HG03196 (cell line): ENCODE measurements around the gene KIFAP3.
A peak's percentile ranks its signal among the peaks of the same experiment; 100 is the strongest.
"Not testable (repeated sequence)": the region's sequence is repeated elsewhere in the genome, so short reads cannot be mapped to it uniquely, and the experiment has no call there.

Experiments
- ATAC-seq: cut with Tn5 transposase; IDR thresholded peaks from one replicate; pipeline ENCODE4 v1.9.1; 2021; ENCODE audit not compliant: unreplicated experiment

Gene KIFAP3

DNA sequence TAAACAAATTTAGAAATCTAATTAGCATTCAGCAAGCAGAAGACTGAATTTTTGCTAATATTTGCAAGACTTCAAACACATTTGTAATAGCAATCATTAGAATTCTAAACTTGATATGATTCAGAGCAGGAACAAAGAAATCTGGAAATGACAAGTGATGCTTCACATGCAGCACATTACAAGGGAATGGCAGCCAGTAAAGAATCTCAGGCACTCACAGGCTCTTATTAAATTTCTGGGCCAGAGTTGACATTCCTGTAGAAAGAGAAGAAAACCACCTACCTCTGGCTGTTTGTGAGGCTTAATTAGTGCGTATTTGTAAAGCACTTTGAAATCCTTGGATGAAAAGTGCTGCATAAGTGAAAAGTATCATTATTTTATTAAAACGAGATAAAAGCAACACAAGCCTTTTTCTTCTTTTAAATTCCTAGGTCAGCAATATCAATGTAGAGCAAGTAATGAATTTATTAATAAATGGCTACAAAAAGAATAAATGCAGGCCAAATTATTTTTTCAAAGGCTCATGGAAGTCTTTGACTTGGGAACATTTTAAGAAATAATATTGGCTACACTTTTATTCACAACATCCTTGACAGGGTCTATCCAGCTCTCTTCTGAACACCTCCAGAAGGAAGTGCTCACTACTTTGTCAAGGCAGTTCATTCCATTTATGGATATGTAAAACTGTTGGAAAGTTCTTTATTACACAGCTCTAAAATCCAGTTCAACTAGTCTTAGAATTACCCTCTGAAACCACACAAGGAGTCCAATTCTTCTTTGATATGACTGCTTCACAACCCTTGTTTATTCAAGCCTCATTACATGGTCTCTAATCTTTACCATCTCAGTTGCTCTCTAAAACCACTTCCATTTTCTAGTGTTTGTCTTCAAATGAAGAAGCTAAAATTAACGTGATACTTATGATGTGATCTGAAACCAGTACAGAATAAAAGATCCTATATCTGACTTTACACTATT is 148.7 kb downstream of the KIFAP3 start:
- no peak for ATAC-seq

DNA sequence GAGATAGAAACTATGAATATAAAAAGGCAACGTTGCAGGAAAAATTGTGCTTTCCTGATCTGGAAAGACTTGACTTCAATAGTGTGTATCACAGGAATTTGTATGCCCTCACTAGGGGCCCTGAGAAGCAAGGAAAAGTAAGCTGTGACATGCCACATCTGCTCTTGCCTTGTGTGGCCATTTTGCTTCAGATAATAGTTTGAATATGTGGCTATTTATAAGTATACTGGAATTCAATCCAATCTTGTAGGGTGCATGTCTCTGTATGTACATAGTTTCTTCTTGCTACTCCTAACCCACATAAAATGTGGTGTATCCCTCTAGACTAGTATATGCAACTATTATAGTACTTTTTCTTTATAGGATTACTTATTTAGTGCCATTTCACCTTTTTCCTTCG is 149.7 kb downstream of the KIFAP3 start:
- no peak for ATAC-seq

DNA sequence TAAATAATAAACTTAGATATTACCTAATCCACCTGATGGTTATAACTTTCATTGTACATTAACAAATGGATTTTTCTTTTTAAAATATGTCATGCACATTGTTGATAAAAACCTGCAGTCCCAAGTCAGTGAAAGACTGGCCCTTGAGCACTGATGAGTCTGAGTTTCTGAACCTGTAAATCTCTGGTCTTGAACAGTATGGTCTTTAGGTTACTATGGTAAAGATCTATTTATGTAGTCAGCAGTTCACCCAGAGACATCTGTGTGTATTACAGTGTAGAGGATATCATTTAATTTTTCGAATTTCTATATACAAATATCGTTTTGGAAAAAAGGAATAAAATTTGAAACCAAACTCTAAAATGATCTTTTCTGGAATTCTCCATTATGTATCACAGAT is 150.4 kb downstream of the KIFAP3 start:
- no peak for ATAC-seq

DNA sequence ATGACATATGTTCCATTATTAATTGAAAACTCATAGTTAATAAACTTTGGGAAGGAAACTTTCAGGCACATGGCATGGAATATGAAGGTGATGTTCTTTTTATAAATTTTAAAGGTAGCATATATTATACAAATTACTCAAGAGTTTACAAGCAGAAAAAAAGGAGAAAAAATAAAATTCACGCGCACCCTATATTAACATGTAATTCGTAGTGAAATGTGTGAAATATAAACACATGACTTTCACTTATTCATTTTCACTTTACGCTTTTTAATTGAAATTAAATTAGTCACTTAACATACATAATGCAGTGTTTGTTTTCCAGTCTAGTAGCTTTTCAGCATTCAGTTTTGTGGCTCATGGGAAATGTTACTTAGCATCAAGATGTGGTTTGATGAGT is 153.4 kb downstream of the KIFAP3 start:
- ATAC-seq, result no peak

DNA sequence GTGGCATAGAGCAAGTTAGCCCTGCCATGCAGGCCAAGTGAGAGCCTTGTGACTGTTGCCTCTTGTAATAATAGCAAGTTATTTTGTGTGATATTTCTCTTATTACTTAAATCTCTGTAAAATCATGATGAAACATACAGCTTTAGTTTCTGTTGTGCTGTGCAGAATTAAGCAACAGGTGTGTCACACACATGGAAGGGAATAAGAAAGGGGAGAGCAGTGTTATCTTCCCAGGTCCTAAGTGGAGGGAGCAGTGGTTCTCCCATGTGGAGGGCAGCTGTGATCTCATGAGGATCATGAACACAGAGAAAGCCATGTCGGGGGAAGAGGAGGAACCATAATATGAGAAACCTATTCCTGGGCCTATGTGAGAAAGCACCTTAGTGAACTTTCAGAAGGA is 155.6 kb downstream of the KIFAP3 start:
- ATAC-seq, result no peak

DNA sequence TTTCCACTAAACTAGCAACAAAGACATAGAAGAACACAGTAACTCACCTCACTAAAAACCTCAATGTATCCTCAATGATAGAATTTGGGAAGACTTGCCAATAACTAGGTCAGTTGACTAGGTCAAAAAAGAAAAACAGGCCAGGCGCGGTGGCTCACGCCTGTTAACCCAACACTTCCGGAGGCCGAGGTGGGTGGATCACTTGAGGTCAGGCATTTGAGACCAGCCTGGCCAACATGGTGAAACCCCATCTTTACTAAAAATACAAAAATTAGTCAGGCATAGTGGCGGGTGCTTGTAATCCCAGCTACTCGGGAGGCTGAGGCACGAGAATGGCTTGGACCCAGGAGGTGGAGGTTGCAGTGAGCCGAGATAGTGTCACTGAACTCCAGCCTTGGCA is 156.3 kb downstream of the KIFAP3 start:
- ATAC-seq, result not testable (repeated sequence)

DNA sequence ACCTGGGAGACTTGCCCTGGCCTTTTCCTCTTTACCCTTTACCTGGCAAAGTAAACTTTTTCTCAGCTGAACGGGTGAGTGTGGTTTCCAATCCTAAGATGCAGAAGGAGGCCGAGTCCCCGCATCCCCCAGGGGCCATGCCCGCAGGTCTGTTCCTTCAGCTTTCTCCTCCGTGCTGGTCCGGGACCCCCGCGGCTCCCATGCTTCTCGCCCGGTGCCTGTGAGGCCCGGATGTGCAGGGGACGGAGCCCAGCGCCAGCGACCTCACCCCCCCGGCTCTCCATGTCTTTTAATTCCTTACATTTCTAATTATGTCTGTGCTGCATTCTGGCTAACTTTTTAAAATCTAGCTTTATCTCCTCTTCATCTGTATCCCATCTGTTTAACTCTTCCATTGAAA is 159.3 kb downstream of the KIFAP3 start:
- ATAC-seq, result no peak

DNA sequence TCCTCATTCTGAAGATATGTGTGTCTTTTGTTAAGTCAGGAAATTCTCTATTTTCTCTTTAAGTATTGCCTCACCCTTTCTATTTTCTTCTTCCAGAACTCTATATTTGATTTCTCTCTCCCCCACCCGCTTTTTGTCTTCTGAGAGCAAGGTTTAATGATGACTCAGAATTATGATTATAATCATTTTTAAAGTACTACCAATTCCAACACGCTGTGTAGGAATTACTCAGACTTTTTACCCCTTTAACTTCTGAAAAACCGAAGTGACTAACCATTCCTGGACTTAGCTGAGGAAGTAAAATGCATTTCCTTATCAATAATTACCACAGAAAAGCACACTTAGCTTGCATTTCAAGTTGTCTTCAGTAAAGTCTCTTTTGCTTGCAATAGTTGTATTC is 160.0 kb downstream of the KIFAP3 start:
- no peak for ATAC-seq

DNA sequence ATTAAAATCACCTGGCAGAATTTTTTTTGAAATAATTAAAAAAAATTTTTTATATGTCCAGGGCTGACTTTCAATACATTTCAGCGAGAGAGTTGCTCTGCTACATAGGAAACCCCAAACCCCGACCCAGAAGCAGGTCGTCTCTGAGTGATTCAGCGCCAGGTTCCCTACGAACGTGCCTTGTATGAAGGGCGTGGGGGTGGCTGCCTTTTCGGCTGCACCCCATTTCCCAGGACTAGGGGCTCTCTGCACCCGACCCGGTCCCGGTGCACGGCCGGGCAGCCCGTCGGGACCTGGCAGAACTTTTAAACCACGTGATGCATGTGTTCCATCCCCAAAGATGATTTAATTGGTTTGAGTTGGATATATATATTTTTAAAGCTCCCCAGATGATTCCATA is 165.0 kb downstream of the KIFAP3 start:
- ATAC-seq, result no peak

DNA sequence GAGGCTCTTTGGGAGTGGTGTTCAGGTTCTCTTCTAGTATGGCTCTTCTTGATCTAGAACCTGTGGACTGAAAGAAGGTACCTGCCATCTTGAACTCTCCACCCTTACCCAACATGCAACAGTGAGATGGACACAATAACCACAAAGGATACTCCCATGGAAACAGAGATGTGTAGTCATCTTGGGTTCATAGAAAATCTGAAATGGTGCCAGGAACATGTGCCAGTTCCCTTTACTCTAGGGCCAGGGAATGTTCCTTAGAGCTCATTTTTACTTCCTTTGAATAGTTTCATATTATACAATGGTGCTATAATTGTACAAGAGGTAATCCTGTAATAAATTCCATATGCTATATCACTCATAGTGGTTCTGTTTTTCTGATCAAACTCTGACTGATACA is 167.6 kb downstream of the KIFAP3 start:
- ATAC-seq, result no peak

DNA sequence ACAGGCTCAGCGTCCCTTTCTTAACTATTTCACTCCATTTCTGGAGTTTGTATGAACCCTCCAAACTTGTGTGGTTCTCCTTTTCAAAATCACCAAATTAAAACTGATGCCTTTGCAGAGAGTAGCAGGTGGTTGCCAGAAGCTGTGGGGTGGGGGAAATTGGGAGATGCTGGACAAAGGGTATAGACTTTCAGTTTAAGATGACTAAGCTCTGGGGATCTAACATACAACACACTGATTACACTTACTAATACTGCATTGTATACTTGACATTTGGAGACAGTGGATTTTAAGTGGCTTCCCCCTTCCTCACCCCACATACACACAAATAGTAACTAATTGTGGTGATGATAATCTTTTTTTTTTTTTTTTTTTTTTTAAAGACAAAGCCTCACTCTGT is 169.7 kb downstream of the KIFAP3 start:
- no peak for ATAC-seq

DNA sequence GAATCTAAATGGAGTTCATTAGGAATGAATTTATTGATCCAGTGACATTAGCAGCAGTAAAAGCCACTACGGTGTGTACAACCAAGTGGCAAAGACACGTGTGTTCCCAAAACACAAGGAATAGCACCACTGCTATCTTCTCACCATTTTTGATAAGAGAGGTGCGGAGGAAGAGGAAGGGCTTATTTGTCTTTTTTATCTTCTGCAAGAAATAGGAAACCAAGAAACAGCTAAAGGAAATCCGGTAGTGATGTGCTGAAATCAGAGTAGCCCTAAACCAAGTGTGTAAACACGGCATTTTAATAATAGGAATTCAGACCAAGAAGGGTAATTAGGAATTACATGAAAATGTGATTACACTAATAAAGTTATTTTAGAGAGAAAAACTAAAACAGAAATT is 171.7 kb downstream of the KIFAP3 start:
- ATAC-seq, result no peak

DNA sequence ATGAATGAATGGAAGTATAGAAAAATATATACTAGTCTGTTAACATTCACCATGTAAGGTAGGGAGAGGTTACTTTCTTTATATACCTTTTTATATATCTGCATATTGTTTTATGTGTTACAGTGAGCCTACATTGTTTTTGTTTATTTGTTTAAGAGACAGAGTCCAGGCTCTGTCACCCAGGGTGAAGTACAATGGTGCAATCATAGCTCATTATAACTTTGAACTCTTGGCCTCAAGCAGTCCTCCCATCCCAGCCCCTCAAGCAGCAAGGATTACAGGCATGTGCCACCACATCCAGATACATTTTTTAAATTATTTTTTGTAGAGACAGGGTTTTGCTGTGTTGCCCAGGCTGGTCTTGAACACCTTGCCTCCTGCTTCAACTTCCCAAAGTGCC is 173.4 kb downstream of the KIFAP3 start:
- no peak for ATAC-seq

DNA sequence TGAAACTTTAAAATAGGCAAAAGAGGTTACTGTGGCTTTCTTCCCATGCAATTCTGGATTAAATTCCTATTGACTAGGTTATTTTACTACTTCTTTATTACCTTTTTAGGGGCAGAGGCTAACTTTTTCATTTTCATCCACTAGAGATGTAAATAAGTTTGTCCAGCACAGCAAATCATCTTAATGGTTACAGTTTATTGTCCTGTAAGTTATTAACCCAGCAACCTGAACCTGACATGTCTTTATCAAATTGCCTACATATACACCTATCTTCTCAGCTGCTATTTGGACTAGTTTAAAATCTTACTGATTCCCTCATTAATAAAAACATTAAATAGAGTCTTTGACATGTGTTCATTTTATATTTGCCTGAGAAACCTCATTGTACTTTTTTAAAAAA is 173.9 kb downstream of the KIFAP3 start:
- no peak for ATAC-seq

DNA sequence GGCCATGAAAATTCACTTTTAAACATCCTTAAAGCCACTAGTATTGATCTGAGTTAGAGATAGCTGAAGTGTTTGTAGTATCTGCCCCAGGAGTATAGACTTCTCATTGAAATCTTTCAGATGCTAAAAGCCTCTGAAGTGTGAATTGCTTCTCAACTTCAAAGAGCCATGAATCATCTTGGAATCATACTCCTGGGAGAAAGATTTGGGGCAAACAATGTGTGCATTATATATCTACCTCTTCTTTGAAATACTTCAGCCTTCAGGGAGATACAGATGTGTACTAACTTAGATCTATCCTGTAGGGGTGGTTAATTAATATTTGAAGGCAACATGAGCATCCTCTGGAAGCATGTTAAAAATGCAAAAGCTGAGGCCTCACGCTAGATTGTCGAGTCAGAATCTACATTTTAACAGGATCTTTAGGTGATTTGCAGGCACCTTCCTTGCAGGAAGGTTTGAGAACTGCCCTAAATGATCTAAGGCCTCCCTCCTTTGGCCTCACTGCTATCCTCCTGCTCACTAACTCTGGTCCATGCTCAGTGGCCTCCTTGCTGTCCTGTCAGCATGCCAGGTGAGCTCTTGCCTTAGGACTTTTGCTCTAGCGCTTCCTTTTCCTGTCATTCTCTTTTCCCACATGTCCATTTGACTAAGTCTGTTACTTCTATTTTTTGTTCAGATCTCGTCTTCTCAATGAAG is 174.8 kb downstream of the KIFAP3 start:
- no peak for ATAC-seq

DNA sequence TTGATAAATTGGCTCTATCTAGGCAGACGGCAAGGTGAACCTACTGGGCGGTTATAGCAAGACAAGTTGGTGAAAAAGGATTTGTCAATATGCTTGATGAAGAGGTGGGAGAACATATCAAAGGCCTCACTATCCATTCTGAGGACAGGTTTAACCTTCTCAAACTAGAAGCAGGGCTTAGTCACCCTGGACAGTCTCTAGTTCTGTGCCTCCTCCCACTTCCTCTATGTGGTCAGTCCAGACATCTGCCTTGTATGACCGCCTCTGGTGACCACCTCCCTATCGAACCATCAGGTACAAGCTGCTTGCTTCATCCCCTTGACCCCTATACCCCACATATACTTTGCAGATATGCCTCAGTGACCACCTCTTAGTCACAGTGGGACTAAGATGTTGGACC is 178.5 kb downstream of the KIFAP3 start:
- ATAC-seq, result no peak

DNA sequence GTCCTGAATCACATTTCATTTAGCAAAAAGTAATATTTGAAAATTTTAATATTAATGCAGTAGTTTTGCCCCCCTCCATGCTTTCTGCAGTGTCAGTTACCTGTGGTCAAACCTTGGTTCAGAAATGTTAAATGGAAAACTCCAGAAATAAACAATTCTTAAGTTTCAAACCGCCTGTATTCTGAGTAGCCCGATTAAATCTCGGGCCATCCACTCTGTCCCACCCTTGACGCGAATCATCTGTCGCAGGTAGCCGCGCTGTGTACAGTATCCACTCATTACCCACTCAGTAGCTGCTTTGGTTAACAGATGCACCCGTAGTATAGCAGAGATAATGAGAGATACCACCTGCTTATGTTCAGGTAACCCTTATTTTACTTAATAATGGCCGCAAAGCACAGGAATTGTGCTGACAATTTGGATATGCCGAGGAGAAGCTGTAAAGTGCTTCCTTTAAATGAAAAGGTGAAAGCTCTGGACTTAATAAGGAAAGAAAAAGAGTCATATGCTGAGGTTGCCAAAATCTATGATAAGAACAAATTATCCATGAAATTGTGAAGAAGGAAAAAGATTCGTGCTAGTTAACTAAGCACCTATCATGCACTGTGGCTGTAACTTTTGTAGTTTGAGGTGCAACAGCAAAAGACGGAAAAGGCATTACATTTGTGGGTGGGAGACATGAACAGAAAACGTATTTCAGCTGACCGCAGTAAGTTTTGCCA is 179.9 kb downstream of the KIFAP3 start:
- no peak for ATAC-seq

DNA sequence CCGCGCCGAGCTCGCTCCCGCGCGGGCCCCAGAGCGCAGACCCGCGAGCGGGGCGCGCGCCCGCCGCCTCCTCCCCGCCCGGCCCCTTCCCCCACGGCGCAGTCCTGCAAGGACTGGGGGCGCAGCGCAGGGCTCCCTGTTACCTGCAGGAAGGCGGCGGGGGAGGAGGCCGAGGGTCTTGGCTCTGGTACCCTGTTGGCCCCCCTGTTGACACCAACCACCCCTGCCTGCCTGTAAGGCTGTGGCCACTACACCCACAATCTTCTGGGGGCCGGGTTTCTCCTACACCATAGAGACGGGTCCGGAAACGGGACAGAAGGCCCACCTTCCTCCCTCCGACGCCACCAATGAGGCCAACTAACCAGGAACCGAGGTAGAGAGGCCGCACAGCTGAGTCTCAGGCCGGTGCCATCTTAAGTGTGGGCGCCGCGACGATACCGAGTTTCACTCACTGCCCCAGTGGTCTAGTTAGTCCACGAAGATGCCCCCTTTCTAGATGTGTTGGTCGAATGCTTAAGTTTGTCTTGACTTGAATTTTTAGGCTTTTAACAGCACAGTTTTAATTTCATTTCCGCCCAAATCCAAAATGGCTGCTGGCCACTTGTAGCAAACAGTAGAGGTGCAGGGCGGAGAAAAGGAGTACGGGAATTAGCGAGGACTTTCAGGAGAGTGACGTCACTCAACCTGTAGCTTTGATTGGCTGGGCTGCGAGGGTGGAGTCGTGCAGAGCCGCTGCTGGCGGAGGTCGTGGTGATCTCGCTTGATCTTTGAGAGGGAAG is 180.7 kb downstream of the KIFAP3 start, which contains the start of gene SCYL3:
Gene SCYL3, minus strand, starts transcription at position 252 of the 779 bp plus-strand sequence. CDS start 5,056 bp downstream, outside the sequence.
- peak; percentile 86 for ATAC-seq

DNA sequence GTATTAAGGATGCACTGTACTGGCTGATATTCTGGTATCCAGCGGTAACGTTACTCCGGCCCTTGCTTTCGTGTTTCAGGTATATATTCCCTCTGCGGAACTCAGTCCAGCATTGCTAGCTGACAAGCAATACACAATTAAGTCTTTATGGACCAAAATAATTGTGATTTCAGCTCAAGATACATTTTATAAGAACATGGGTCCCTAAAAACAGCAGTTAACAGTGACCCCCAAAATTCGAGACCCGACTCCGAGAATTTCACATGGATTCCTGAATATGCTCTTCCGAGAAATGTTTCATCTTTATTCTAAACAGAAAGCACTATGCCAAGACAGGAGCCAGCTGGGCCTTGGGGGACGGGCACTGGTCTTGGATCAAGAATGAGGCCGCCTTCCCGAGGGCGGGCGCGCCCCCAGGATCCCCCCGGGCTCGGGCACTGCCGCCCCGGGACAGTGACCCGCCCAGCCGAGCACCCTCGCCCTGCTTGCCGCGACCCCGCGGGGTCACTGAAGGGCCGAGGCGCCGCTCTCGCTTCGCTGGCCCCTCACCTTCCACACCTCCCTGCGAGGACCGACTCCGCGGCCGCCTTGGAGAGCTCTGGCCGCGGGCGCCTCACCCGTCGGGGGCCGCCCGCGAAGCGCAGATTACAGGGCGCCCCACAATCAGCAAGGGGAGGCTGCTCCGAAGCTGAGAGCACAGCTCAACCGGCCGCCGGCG is 181.4 kb downstream of the KIFAP3 start:
- peak; percentile 20 for ATAC-seq
